ENCODE measurements around the gene CDK5. TPM values are rescaled to one million over a fixed set of nuclear protein-coding genes. Genes with fewer than 3 reads are reported as not detected.

The CDK5 gene
- total and polyA plus RNA-seq, 2 of the 13 experiments (the other 11 are each of a cell fraction or from before 2014, with no cell fraction given), result 16.4 to 21.3 TPM

GRCh38 chr7:151028131-151028947 lies 29.4 kb downstream of the CDK5 start, which contains the start of gene ABCB8 (continued):
- no peak for TF ChIP-seq KMT2B (CRISPR knock-in tag; IDR thresholded peaks at IDR 0.05)
- no peak for TF ChIP-seq ZNF557 (CRISPR knock-in tag; IDR thresholded peaks at IDR 0.05)
- TF ChIP-seq, protein P1, sequence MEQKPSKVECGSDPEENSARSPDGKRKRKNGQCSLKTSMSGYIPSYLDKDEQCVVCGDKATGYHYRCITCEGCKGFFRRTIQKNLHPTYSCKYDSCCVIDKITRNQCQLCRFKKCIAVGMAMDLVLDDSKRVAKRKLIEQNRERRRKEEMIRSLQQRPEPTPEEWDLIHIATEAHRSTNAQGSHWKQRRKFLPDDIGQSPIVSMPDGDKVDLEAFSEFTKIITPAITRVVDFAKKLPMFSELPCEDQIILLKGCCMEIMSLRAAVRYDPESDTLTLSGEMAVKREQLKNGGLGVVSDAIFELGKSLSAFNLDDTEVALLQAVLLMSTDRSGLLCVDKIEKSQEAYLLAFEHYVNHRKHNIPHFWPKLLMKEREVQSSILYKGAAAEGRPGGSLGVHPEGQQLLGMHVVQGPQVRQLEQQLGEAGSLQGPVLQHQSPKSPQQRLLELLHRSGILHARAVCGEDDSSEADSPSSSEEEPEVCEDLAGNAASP (CRISPR knock-in tag; IDR thresholded peaks at IDR 0.05; ENCODE audit: borderline replicate concordance), result 0 out of 2 replicates have a peak, but pooled peaks have one; percentile 57
- TF ChIP-seq ZNF768 (CRISPR knock-in tag; IDR thresholded peaks at IDR 0.05), result no peak
- TF ChIP-seq MAFG (CRISPR knock-in tag; IDR thresholded peaks at IDR 0.05), result no peak
- TF ChIP-seq, protein P2, sequence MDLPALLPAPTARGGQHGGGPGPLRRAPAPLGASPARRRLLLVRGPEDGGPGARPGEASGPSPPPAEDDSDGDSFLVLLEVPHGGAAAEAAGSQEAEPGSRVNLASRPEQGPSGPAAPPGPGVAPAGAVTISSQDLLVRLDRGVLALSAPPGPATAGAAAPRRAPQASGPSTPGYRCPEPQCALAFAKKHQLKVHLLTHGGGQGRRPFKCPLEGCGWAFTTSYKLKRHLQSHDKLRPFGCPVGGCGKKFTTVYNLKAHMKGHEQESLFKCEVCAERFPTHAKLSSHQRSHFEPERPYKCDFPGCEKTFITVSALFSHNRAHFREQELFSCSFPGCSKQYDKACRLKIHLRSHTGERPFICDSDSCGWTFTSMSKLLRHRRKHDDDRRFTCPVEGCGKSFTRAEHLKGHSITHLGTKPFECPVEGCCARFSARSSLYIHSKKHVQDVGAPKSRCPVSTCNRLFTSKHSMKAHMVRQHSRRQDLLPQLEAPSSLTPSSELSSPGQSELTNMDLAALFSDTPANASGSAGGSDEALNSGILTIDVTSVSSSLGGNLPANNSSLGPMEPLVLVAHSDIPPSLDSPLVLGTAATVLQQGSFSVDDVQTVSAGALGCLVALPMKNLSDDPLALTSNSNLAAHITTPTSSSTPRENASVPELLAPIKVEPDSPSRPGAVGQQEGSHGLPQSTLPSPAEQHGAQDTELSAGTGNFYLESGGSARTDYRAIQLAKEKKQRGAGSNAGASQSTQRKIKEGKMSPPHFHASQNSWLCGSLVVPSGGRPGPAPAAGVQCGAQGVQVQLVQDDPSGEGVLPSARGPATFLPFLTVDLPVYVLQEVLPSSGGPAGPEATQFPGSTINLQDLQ (CRISPR knock-in tag; IDR thresholded peaks at IDR 0.05), result no peak
- no peak for TF ChIP-seq ZNF891 (CRISPR knock-in tag; IDR thresholded peaks at IDR 0.05)
- TF ChIP-seq, protein P3, sequence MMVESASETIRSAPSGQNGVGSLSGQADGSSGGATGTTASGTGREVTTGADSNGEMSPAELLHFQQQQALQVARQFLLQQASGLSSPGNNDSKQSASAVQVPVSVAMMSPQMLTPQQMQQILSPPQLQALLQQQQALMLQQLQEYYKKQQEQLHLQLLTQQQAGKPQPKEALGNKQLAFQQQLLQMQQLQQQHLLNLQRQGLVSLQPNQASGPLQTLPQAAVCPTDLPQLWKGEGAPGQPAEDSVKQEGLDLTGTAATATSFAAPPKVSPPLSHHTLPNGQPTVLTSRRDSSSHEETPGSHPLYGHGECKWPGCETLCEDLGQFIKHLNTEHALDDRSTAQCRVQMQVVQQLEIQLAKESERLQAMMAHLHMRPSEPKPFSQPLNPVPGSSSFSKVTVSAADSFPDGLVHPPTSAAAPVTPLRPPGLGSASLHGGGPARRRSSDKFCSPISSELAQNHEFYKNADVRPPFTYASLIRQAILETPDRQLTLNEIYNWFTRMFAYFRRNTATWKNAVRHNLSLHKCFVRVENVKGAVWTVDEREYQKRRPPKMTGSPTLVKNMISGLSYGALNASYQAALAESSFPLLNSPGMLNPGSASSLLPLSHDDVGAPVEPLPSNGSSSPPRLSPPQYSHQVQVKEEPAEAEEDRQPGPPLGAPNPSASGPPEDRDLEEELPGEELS (CRISPR knock-in tag; IDR thresholded peaks at IDR 0.05), result 0 out of 2 replicates have a peak, but pooled peaks have one; percentile 22
- TF ChIP-seq NFKB2 (CRISPR knock-in tag; IDR thresholded peaks at IDR 0.05; ENCODE audit: borderline replicate concordance), result peak; percentile 53; the same call in 1 of the 2 replicates
- TF ChIP-seq ZNF263 (CRISPR knock-in tag; IDR thresholded peaks at IDR 0.05), result peak; percentile 90
- TF ChIP-seq IKZF1 (IDR thresholded peaks at IDR 0.05), result no peak
- TF ChIP-seq TRIM24 (CRISPR knock-in tag; IDR thresholded peaks at IDR 0.05), result no peak
- TF ChIP-seq TFDP2 (CRISPR knock-in tag; IDR thresholded peaks at IDR 0.05), result peak; percentile 77
- 0 out of 2 replicates have a peak, but pooled peaks have one; percentile 74 for TF ChIP-seq ZNF543 (CRISPR knock-in tag; IDR thresholded peaks at IDR 0.05)
- peak; percentile 69 for TF ChIP-seq KDM5B (CRISPR knock-in tag; IDR thresholded peaks at IDR 0.05; ENCODE audit: borderline replicate concordance)
- TF ChIP-seq FOXC1 (CRISPR knock-in tag; IDR thresholded peaks at IDR 0.05; ENCODE audit: borderline replicate concordance), result peak; percentile 72; the same call in 1 of the 2 replicates
- TF ChIP-seq ZNF770 (CRISPR knock-in tag; IDR thresholded peaks at IDR 0.05), result no peak
- peak; percentile 97 for TF ChIP-seq KDM5A (IDR thresholded peaks at IDR 0.05; ENCODE audit: borderline replicate concordance, low read length)
- peak; percentile 24; the same call in 1 of the 2 replicates for TF ChIP-seq TBX3 (IDR thresholded peaks at IDR 0.05; ENCODE audit: borderline replicate concordance)
- no peak for TF ChIP-seq ZNF230 (CRISPR knock-in tag; IDR thresholded peaks at IDR 0.05)

Measured in HepG2 (cell line).